Endodermal cell (in vitro differentiated cells): ENCODE measurements around the gene NLRP11. TPM values are rescaled to one million over a fixed set of nuclear protein-coding genes. Genes with fewer than 3 reads are reported as not detected.
A peak's percentile ranks its signal among the peaks of the same experiment; 100 is the strongest.
"Not testable (repeated sequence)": the region's sequence is repeated elsewhere in the genome, so short reads cannot be mapped to it uniquely, and the experiment has no call there.

Experiments
- DNase-seq: peaks from one replicate; pipeline ENCODE4 v3.0.0-alpha.2; 2017
- H3K27ac ChIP-seq: 2 replicates; pipeline ENCODE4 v1.5.1; 2013; ENCODE audit warnings: mild to moderate bottlenecking, low read depth, low read length, moderate library complexity
- H3K27me3 ChIP-seq: 2 replicates; pipeline ENCODE4 v1.6.1; 2013; ENCODE audit warnings: mild to moderate bottlenecking, low read length, moderate library complexity; ENCODE audit not compliant: insufficient read depth, control insufficient read depth, poor library complexity, severe bottlenecking
- H3K36me3 ChIP-seq: 2 replicates; pipeline ENCODE4 v1.7.0; 2013; ENCODE audit warnings: mild to moderate bottlenecking, low read length, moderate library complexity; ENCODE audit not compliant: control insufficient read depth, insufficient read depth
- H3K4me1 ChIP-seq: one replicate; pipeline ENCODE4 v1.7.0; 2013; ENCODE audit warnings: low read length; ENCODE audit not compliant: control insufficient read depth, insufficient read depth
- H3K4me3 ChIP-seq: 2 replicates; pipeline ENCODE4 v1.5.1; 2013; ENCODE audit warnings: mild to moderate bottlenecking, low read length, moderate library complexity
- H3K9ac ChIP-seq: 2 replicates; pipeline ENCODE4 v1.6.1; 2013; ENCODE audit warnings: mild to moderate bottlenecking, low read length, moderate library complexity; ENCODE audit not compliant: poor library complexity, severe bottlenecking; ENCODE audit errors: extremely low read depth
- H3K9me3 ChIP-seq: 2 replicates; pipeline ENCODE4 v1.6.1; 2013; ENCODE audit warnings: mild to moderate bottlenecking, low read length, moderate library complexity; ENCODE audit not compliant: control insufficient read depth
- H3K27ac Mint-ChIP-seq: 2 replicates; pipeline ENCODE4 v1.8.0; 2020; ENCODE audit warnings: mixed read lengths
- H3K27me3 Mint-ChIP-seq: 2 replicates; pipeline ENCODE4 v1.8.0; 2021; ENCODE audit warnings: mild to moderate bottlenecking, mixed read lengths; ENCODE audit not compliant: insufficient read depth
- H3K36me3 Mint-ChIP-seq: 2 replicates; pipeline ENCODE4 v1.8.0; 2020; ENCODE audit warnings: low read depth, mixed read lengths
- H3K4me1 Mint-ChIP-seq: 2 replicates; pipeline ENCODE4 v1.8.0; 2020; ENCODE audit warnings: mixed read lengths
- H3K4me3 Mint-ChIP-seq: 2 replicates; pipeline ENCODE4 v1.8.0; 2020; ENCODE audit warnings: mild to moderate bottlenecking, moderate library complexity, mixed read lengths
- H3K9me3 Mint-ChIP-seq: 2 replicates; pipeline ENCODE4 v1.8.0; 2020; ENCODE audit warnings: mild to moderate bottlenecking, mixed read lengths
- CTCF ChIP-seq: fragments of 200-600 bp; sonication (generic); conservative IDR thresholded peaks from 2 replicates; pipeline ENCODE4 v1.5.0; 2021; ENCODE audit warnings: antibody characterized with exemption, mild to moderate bottlenecking
- WGBS, 2 experiments: methylation state at CpG; one replicate each; pipeline versions ENCODE4 v1.1.5 to v1.1.7; 2013; ENCODE audit warnings: missing lambda C conversion rate in 2 of 2, mixed read lengths in 1 of 2; ENCODE audit not compliant: insufficient coverage in 1 of 2, insufficient read length in 1 of 2; 5-methylcytosine and 5-hydroxymethylcytosine counted together
- total RNA-seq, 2 donors: library from RNA; stranded (reverse); fragmentation: NEBNext Ultra II Directional in 1 of 2; extraction: Animal tissue kit (Norgen Biotek cat#: 25700) in 1 of 2; gene quantifications; 2 replicates in 1 of 2; 3 replicates in 1 of 2; pipeline ENCODE4 v1.2.1, GENCODE V29; 2021

NLRP11 gene
- total RNA-seq, 2 donors from 2014 or later = not detected

- Histone ChIP-seq H3K27ac (no peak overlapping the region), H3K27me3 (no peaks in the 10 kb centered on the region), H3K4me1 (no peaks in the 10 kb centered on the region), H3K4me3 (no peak overlapping the region), H3K36me3 (no peaks in the 10 kb centered on the region), H3K9ac (no peak overlapping the region), H3K9me3 (peaks cover 41% of the 10 kb centered on the region)
- no peaks in the 10 kb centered on the region for H3K36me3 Mint-ChIP-seq
- 68 to 85% methylated on average over 4 to 7 of the region's 7 CpGs for WGBS, 2 experiments
- peaks cover 64% of the 10 kb centered on the region for H3K9me3 Mint-ChIP-seq
- no peak for DNase-seq
- H3K4me3 Mint-ChIP-seq = no peak overlapping the region
- TF ChIP-seq CTCF = no peak
- no peaks in the 10 kb centered on the region for H3K4me1 Mint-ChIP-seq
- no peaks in the 10 kb centered on the region for H3K27me3 Mint-ChIP-seq
- no peak overlapping the region for H3K27ac Mint-ChIP-seq
These were observed 65.3 kb downstream of the NLRP11 start for GRCh38 chr19:55766466-55766865.

- H3K4me1 Mint-ChIP-seq, H3K27ac ChIP-seq, H3K4me3 ChIP-seq, H3K4me3 Mint-ChIP-seq, H3K27me3 ChIP-seq, DNase-seq, H3K27ac Mint-ChIP-seq, H3K27me3 Mint-ChIP-seq, H3K9ac ChIP-seq, H3K36me3 Mint-ChIP-seq, H3K4me1 ChIP-seq, H3K36me3 ChIP-seq: not testable (repeated sequence)
- H3K9me3 Mint-ChIP-seq = peaks cover 75% of the 10 kb centered on the region
- WGBS, 2 experiments = 89% methylated on average over 1 to 2 of the region's 3 CpGs
- H3K9me3 ChIP-seq = peaks cover 34% of the 10 kb centered on the region
These were observed 73.0 kb downstream of the NLRP11 start, which contains the start of gene RFPL4A for GRCh38 chr19:55758797-55759196. RFPL4A (plus strand) TSS chr19:55759097; CDS start chr19:55761801, 2,704 bp downstream.

GRCh38 chr19:55756808-55757207 is 75.0 kb downstream of the NLRP11 start:
- H3K36me3 ChIP-seq, H3K27ac ChIP-seq, DNase-seq, H3K4me1 Mint-ChIP-seq, H3K9ac ChIP-seq, H3K4me3 Mint-ChIP-seq, H3K4me1 ChIP-seq, H3K27me3 Mint-ChIP-seq, H3K36me3 Mint-ChIP-seq, H3K27me3 ChIP-seq, H3K27ac Mint-ChIP-seq: not testable (repeated sequence)
- Histone ChIP-seq H3K4me3 (peak overlapping the region; percentile 49), H3K9me3 (peaks cover 47% of the 10 kb centered on the region)
- H3K9me3 Mint-ChIP-seq = peaks cover 87% of the 10 kb centered on the region
- 62 to 68% methylated on average over 4 of the region's 4 CpGs for WGBS, 2 experiments

GRCh38 chr19:55753401-55753800 is 78.4 kb downstream of the NLRP11 start:
- DNase-seq = no peak
- WGBS, 2 experiments = 17 to 65% methylated on average over 1 to 3 of the region's 3 CpGs
- no peak for TF ChIP-seq CTCF
- no peaks in the 10 kb centered on the region for H3K36me3 ChIP-seq
- Mint-ChIP-seq H3K4me1 (no peaks in the 10 kb centered on the region), H3K27me3 (no peaks in the 10 kb centered on the region), H3K36me3 (no peaks in the 10 kb centered on the region), H3K9me3 (peaks cover 87% of the 10 kb centered on the region), H3K27ac (no peak overlapping the region), H3K4me3 (no peak overlapping the region)
- H3K4me3 ChIP-seq = no peak overlapping the region
- no peaks in the 10 kb centered on the region for H3K4me1 ChIP-seq
- H3K27ac ChIP-seq = no peak overlapping the region
- no peak overlapping the region for H3K9ac ChIP-seq
- H3K27me3 ChIP-seq = no peaks in the 10 kb centered on the region
- H3K9me3 ChIP-seq = peaks cover 51% of the 10 kb centered on the region
